Middle frontal gyrus (tissue), 1 donor: ENCODE results near the gene STAM.

Experiments
- DNase-seq: peaks from one replicate; pipeline ENCODE4 v3.0.0-alpha.2; 2015; ENCODE audit warnings: low spot score; ENCODE audit errors: extremely low spot score

Gene STAM

GRCh38 chr10:17765602-17766001 lies 121.7 kb downstream of the STAM start:
- no peak for DNase-seq
